GM12878 (cell line): Measurements from ENCODE around the gene NSMCE3. TPM values are rescaled to one million over a fixed set of nuclear protein-coding genes. Genes with fewer than 3 reads are reported as not detected.
A peak's percentile ranks its signal among the peaks of the same experiment; 100 is the strongest.

Experiments
- ATAC-seq: fragments of 200-7000 bp; cut with Tn5 transposase; 3 replicates; pipeline ENCODE4 v1.9.1; 2020; ENCODE audit warnings: mild to moderate bottlenecking, moderate library complexity
- BruUV-seq: library from RNA; stranded (reverse); fragments of 400-500 nt; replicated peaks from 2 replicates; lab custom pipeline; 2021; lab: Mats Ljungman, UMichigan
- CTCF ChIA-PET: fragments of 300-600 bp; sonication (Branson Sonifier 250); formaldehyde crosslinking; extraction: SDS; loops from one replicate; lab custom pipeline; 2021; ENCODE audit warnings: inconsistent platforms; lab: Yijun Ruan, JAX
- POLR2A ChIA-PET: fragments of 350-600 bp; formaldehyde crosslinking; extraction: SDS; loops from one replicate; lab custom pipeline; 2021; ENCODE audit warnings: inconsistent platforms; lab: Charles Lee
- RAD21 ChIA-PET: fragments of 300-600 bp; sonication (Branson Sonifier 250); formaldehyde crosslinking; loops from one replicate; lab custom pipeline; 2023; ENCODE audit warnings: antibody characterized with exemption; ENCODE audit not compliant: unreplicated experiment; lab: Charles Lee
- SMC1A ChIA-PET: fragments of 300-600 bp; sonication (Branson Sonifier 250); formaldehyde crosslinking; loops from one replicate; lab custom pipeline; 2023; ENCODE audit not compliant: unreplicated experiment, uncharacterized antibody; lab: Charles Lee
- DNase-seq: peaks from one replicate; pipeline ENCODE4 v3.0.0-alpha.2; 2011; ENCODE audit warnings: low read depth, low spot score
- FAIRE-seq: peaks from 3 replicates; lab custom pipeline; 2011; peaks lifted over from hg19 to GRCh38; lab: Jason Lieb, UNC
- H2AFZ ChIP-seq: 2 replicates; pipeline ENCODE4 v1.6.0; 2011; ENCODE audit warnings: low read depth, low read length, control low read depth; ENCODE audit not compliant: control insufficient read depth
- H3K27ac ChIP-seq: 2 replicates; pipeline ENCODE4 v1.5.1; 2011; ENCODE audit warnings: control low read depth; ENCODE audit not compliant: control insufficient read depth, insufficient read depth
- H3K27me3 ChIP-seq, 2 experiments: replicated peaks in 1 of 2; 2 replicates each; pipeline versions ENCODE4 v1.6.0 to v1.6.1; 2011; ENCODE audit warnings: low read length in 1 of 2; ENCODE audit not compliant: control insufficient read depth in 2 of 2, insufficient read depth in 2 of 2
- H3K36me3 ChIP-seq, 2 experiments: 2 replicates each; pipeline ENCODE4 v1.5.1; 2011; ENCODE audit warnings: low read length in 1 of 2; ENCODE audit not compliant: control insufficient read depth in 2 of 2, insufficient read depth in 2 of 2
- H3K4me1 ChIP-seq: 2 replicates; pipeline ENCODE4 v1.6.1; 2011; ENCODE audit warnings: mild to moderate bottlenecking, low read length, moderate library complexity, mixed read lengths; ENCODE audit not compliant: control insufficient read depth, insufficient read depth
- H3K4me2 ChIP-seq: 2 replicates; pipeline ENCODE4 v1.6.0; 2011; ENCODE audit warnings: control low read depth; ENCODE audit not compliant: control insufficient read depth, insufficient read depth
- H3K4me3 ChIP-seq: fragments of 200-600 bp; sonication (generic); 2 replicates; pipeline ENCODE4 v1.5.1; 2016
- H3K79me2 ChIP-seq: 2 replicates; pipeline ENCODE4 v1.6.0; 2011; ENCODE audit warnings: low read length; ENCODE audit not compliant: control insufficient read depth, insufficient read depth
- H3K9ac ChIP-seq: 2 replicates; pipeline ENCODE4 v1.8.0; 2011; ENCODE audit warnings: low read length, control low read depth, mixed read lengths; ENCODE audit not compliant: control insufficient read depth, insufficient read depth
- H3K9me3 ChIP-seq: replicated peaks from 3 replicates; pipeline ENCODE4 v1.5.1; 2011; ENCODE audit warnings: mild to moderate bottlenecking, low read length; ENCODE audit not compliant: control insufficient read depth, insufficient read depth
- H4K20me1 ChIP-seq: 2 replicates; pipeline ENCODE4 v1.6.0; 2011; ENCODE audit not compliant: control insufficient read depth, insufficient read depth
- BCLAF1 ChIP-seq: fragments of 450-650 bp; IDR thresholded peaks from 2 replicates; pipeline ENCODE4 v1.6.1; 2017; ENCODE audit warnings: antibody characterized with exemption, mild to moderate bottlenecking, moderate library complexity
- DPF2 ChIP-seq: fragments of 450-650 bp; IDR thresholded peaks from 2 replicates; pipeline ENCODE4 v1.6.1; 2017; ENCODE audit warnings: mild to moderate bottlenecking
- ESRRA ChIP-seq: IDR thresholded peaks from 2 replicates; pipeline ENCODE4 v1.6.1; 2012; ENCODE audit warnings: mild to moderate bottlenecking, low read length, improper control_type of control experiment
- GABPA ChIP-seq: IDR thresholded peaks from 2 replicates; pipeline ENCODE4 v1.6.1; 2014; ENCODE audit warnings: antibody characterized with exemption, low read depth, mild to moderate bottlenecking, inconsistent platforms
- GATAD2B ChIP-seq: fragments of 450-650 bp; conservative IDR thresholded peaks from 2 replicates; pipeline ENCODE4 v1.6.1; 2017; ENCODE audit warnings: low read depth, mild to moderate bottlenecking, moderate library complexity
- KDM1A ChIP-seq: fragments of 200-600 bp; sonication (generic); IDR thresholded peaks from 2 replicates; pipeline ENCODE4 v1.6.1; 2016; ENCODE audit warnings: borderline replicate concordance
- MTA3 ChIP-seq: IDR thresholded peaks from 2 replicates; pipeline ENCODE4 v1.6.1; 2012; ENCODE audit warnings: low read length, inconsistent platforms, borderline replicate concordance
- NFYA ChIP-seq: IDR thresholded peaks from 2 replicates; pipeline ENCODE4 v1.6.1; 2011; ENCODE audit warnings: low read depth, mild to moderate bottlenecking, low read length, improper control_type of control experiment, borderline replicate concordance
- NR2F1 ChIP-seq: fragments of 450-650 bp; conservative IDR thresholded peaks from 2 replicates; pipeline ENCODE4 v1.6.1; 2017; ENCODE audit warnings: mild to moderate bottlenecking
- POLR2AphosphoS2 ChIP-seq: IDR thresholded peaks from 2 replicates; pipeline ENCODE4 v1.6.1; 2011; ENCODE audit warnings: low read depth, mild to moderate bottlenecking, low read length, improper control_type of control experiment, moderate library complexity
- RB1 ChIP-seq: fragments of 450-650 bp; formaldehyde crosslinking; IDR thresholded peaks from 2 replicates; pipeline ENCODE4 v1.6.1; 2017; ENCODE audit warnings: mild to moderate bottlenecking, borderline replicate concordance
- RFX5 ChIP-seq: IDR thresholded peaks from 2 replicates; pipeline ENCODE4 v1.6.1; 2011; ENCODE audit warnings: low read depth, low read length, improper control_type of control experiment
- STAT3 ChIP-seq: IDR thresholded peaks from 2 replicates; pipeline ENCODE4 v1.6.1; 2011; ENCODE audit warnings: low read depth, low read length, improper control_type of control experiment
- TCF12 ChIP-seq: IDR thresholded peaks from 2 replicates; pipeline ENCODE4 v1.6.1; 2011; ENCODE audit warnings: low read depth, mild to moderate bottlenecking, low read length
- ZBTB4 ChIP-seq: fragments of 450-650 bp; formaldehyde crosslinking; IDR thresholded peaks from 2 replicates; pipeline ENCODE4 v1.4.0; 2022; ENCODE audit warnings: mild to moderate bottlenecking, moderate library complexity
- in situ Hi-C: fragments of 300-500 bp; cut with MboI; formaldehyde crosslinking; loops from 9 replicates; pipeline ENCODE4 v1.14.3; 2018; ENCODE audit warnings: mixed read lengths
- intact Hi-C: fragments of 100-400 bp; cut with micrococcal nuclease; formaldehyde crosslinking; loops from one replicate; pipeline ENCODE4 v1.14.2; 2022; ENCODE audit not compliant: unreplicated experiment
- polyA plus RNA-seq, 11 experiments: library from polyadenylated mRNA; depleted of rRNA in 4 of 11; unstranded in 6 of 11; stranded (reverse) in 5 of 11; fragments of >200 nt; fragmentation: Nextera tagmentation in 4 of 11; fragmentation: Illumina TruSeq in 1 of 11; extraction: Ambion mirVana in 4 of 11; extraction: Trizol in 1 of 11; gene quantifications; 1 replicate in 1 of 11; 2 replicates in 10 of 11; pipeline versions ENCODE4 v1.2.1 to v1.2.3, GENCODE V29; 2011 to 2016; ENCODE audit warnings: inconsistent platforms in 2 of 11, missing spikeins in 2 of 11, low read depth in 1 of 11
- total RNA-seq, 4 experiments: library from RNA; depleted of rRNA in 3 of 4; stranded (reverse); fragments of >200 nt in 3 of 4; fragmentation: Illumina TruSeq in 1 of 4; extraction: Trizol in 1 of 4; gene quantifications; 2 replicates each; pipeline versions ENCODE4 v1.2.1 to v1.2.3, GENCODE V29; 2013 to 2021
- TF ChIP-seq, protein P1 (sequence below): fragments of 450-650 bp; IDR thresholded peaks from 2 replicates; pipeline ENCODE4 v1.6.1; 2018; ENCODE audit warnings: borderline replicate concordance, mild to moderate bottlenecking; ENCODE audit not compliant: partially characterized antibody

The NSMCE3 gene
- total and polyA plus RNA-seq, 10 of the 15 experiments (the other 5 are each of a cell fraction or from before 2014, with no cell fraction given) = 3.7 to 30.0 (median 19.2) TPM

DNA sequence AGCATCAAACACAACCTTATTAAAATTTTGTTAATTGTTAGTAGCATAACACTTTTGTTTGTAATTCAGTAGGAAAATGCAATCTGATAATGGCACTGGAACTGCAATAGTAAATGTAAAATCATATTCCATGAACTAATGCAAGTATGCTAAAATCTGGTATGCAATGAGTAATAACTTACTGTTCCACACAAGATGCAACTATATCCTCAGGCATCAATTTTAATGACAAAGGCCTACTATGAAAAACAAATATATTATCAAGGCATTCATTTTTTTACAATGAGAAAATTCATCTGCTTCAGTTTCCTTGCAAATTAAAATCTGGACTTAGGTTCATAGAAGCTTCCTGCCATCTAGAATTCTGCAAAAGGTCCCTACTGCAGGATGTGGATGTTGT is 1.4 kb upstream of the NSMCE3 start:
- in situ Hi-C loops = no loop called here
- no TSS peak for BruUV-seq
- Histone ChIP-seq H3K36me3 (no peaks in the 10 kb centered on the region), H3K4me1 (peaks cover 19% of the 10 kb centered on the region), H3K79me2 (peaks cover 34% of the 10 kb centered on the region), H3K27ac (peak overlapping the region; percentile 95), H3K4me3 (peak overlapping the region; percentile 72), H2AFZ (no peak overlapping the region), H3K9me3 (no peaks in the 10 kb centered on the region), H4K20me1 (no peaks in the 10 kb centered on the region), H3K9ac (peak overlapping the region; percentile 25; the same call in 1 of the 2 replicates), H3K4me2 (peak overlapping the region; percentile 91), H3K27me3 (no peaks in the 10 kb centered on the region)
- POLR2A ChIA-PET = interaction anchor here (1.1 to 1.2 kb wide), 2 partner anchors 39 to 75 kb away, joined by 3 to 4 read pairs; no protein-coding TSS in a partner anchor
- SMC1A ChIA-PET = interaction anchor here (0.6 to 1.8 kb wide), 6 partner anchors 15 to 131 kb away, joined by 3 to 6 read pairs (median 4); no protein-coding TSS in a partner anchor
- intact Hi-C loops = loop anchor here (5.0 kb wide), 2 partner anchors 36 to 56 kb away; no protein-coding TSS in a partner anchor
- ATAC-seq (no peak), FAIRE-seq (no peak), DNase-seq (no peak)
- CTCF ChIA-PET = interaction anchor here (1.2 kb wide), 2 partner anchors 10 to 38 kb away, joined by 3 read pairs; no protein-coding TSS in a partner anchor
- RAD21 ChIA-PET = interaction anchor here (0.7 to 2.0 kb wide), 6 partner anchors 32 to 131 kb away, joined by 3 to 5 read pairs (median 4); no protein-coding TSS in a partner anchor
- TF ChIP-seq, protein P1, sequence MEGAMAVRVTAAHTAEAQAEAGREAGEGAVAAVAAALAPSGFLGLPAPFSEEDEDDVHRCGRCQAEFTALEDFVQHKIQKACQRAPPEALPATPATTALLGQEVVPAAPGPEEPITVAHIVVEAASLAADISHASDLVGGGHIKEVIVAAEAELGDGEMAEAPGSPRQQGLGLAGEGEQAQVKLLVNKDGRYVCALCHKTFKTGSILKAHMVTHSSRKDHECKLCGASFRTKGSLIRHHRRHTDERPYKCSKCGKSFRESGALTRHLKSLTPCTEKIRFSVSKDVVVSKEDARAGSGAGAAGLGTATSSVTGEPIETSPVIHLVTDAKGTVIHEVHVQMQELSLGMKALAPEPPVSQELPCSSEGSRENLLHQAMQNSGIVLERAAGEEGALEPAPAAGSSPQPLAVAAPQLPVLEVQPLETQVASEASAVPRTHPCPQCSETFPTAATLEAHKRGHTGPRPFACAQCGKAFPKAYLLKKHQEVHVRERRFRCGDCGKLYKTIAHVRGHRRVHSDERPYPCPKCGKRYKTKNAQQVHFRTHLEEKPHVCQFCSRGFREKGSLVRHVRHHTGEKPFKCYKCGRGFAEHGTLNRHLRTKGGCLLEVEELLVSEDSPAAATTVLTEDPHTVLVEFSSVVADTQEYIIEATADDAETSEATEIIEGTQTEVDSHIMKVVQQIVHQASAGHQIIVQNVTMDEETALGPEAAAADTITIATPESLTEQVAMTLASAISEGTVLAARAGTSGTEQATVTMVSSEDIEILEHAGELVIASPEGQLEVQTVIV = no peak
- TF ChIP-seq GABPA (no peak), BCLAF1 (no peak), MTA3 (no peak), TCF12 (no peak), DPF2 (no peak), RFX5 (no peak), GATAD2B (no peak), ZBTB4 (CRISPR knock-in tag) (no peak), STAT3 (no peak), POLR2AphosphoS2 (no peak), NFYA (no peak), RB1 (no peak), KDM1A (no peak), ESRRA (no peak), NR2F1 (no peak)
